ENCODE data around the gene ACER3.
"Not testable (repeated sequence)": the region's sequence is repeated elsewhere in the genome, so short reads cannot be mapped to it uniquely, and the experiment has no call there.

ACER3 gene

GRCh38 chr11:77058900-77059299 lies 198.2 kb downstream of the ACER3 start:
- H3K4me3 ChIP-seq (replicated peaks; ENCODE audit: insufficient read depth, low read length): no peak overlapping the region
- no peak overlapping the region for H3K27ac ChIP-seq (replicated peaks)
- no peaks in the 10 kb centered on the region for H3K27me3 ChIP-seq (ENCODE audit: insufficient read depth, poor library complexity, severe bottlenecking)
- DNase-seq (ENCODE audit: low read depth in 1 of 2, low spot score in 1 of 2): no peak
- TF ChIP-seq POLR2AphosphoS5 (IDR thresholded peaks at IDR 0.05; ENCODE audit: low read depth) (no peak), GABPA (IDR thresholded peaks at IDR 0.05; ENCODE audit: low read depth) (no peak), SPI1 (IDR thresholded peaks at IDR 0.05; ENCODE audit: borderline replicate concordance, low read depth) (no peak), REST (IDR thresholded peaks at IDR 0.05; ENCODE audit: insufficient replicate concordance, low read depth) (no peak), CTCF (IDR thresholded peaks at IDR 0.05; ENCODE audit: insufficient read depth, low read length) (no peak)

- TF ChIP-seq POLR2AphosphoS5 (IDR thresholded peaks at IDR 0.05; ENCODE audit: low read depth) (no peak), GABPA (IDR thresholded peaks at IDR 0.05; ENCODE audit: low read depth) (no peak), CTCF (IDR thresholded peaks at IDR 0.05; ENCODE audit: insufficient read depth, low read length) (no peak), REST (IDR thresholded peaks at IDR 0.05; ENCODE audit: insufficient replicate concordance, low read depth) (no peak), SPI1 (IDR thresholded peaks at IDR 0.05; ENCODE audit: borderline replicate concordance, low read depth) (no peak)
- Histone ChIP-seq H3K4me3 (replicated peaks; ENCODE audit: insufficient read depth, low read length) (no peak overlapping the region), H3K27ac (replicated peaks) (no peak overlapping the region), H3K27me3 (ENCODE audit: insufficient read depth, poor library complexity, severe bottlenecking) (no peaks in the 10 kb centered on the region)
- no peak for DNase-seq (ENCODE audit: low read depth in 1 of 2, low spot score in 1 of 2)
Measured at GRCh38 chr11:77059806-77060205, 199.1 kb downstream of the ACER3 start.

- TF ChIP-seq SPI1 (IDR thresholded peaks at IDR 0.05; ENCODE audit: borderline replicate concordance, low read depth): no peak
- no peak overlapping the region for H3K4me3 ChIP-seq (replicated peaks; ENCODE audit: insufficient read depth, low read length)
- H3K27ac ChIP-seq (replicated peaks): no peak overlapping the region
- peaks cover under 1% of the 10 kb centered on the region for H3K27me3 ChIP-seq (ENCODE audit: insufficient read depth, poor library complexity, severe bottlenecking)
- no peak for DNase-seq (ENCODE audit: low read depth in 1 of 2, low spot score in 1 of 2)
Measured at GRCh38 chr11:77060234-77060633, 199.5 kb downstream of the ACER3 start.

- not testable (repeated sequence) for H3K27me3 ChIP-seq (ENCODE audit: insufficient read depth, poor library complexity, severe bottlenecking); DNase-seq (ENCODE audit: low read depth in 1 of 2, low spot score in 1 of 2); H3K4me3 ChIP-seq (replicated peaks; ENCODE audit: insufficient read depth, low read length); H3K27ac ChIP-seq (replicated peaks)
Measured at GRCh38 chr11:77061258-77061657, 200.5 kb downstream of the ACER3 start.

GRCh38 chr11:77062924-77063323 lies 202.2 kb downstream of the ACER3 start:
- DNase-seq (ENCODE audit: low read depth in 1 of 2, low spot score in 1 of 2): no peak
- Histone ChIP-seq H3K27me3 (ENCODE audit: insufficient read depth, poor library complexity, severe bottlenecking) (peaks cover 13% of the 10 kb centered on the region), H3K4me3 (replicated peaks; ENCODE audit: insufficient read depth, low read length) (no peak overlapping the region), H3K27ac (replicated peaks) (no peak overlapping the region)
- TF ChIP-seq POLR2AphosphoS5 (IDR thresholded peaks at IDR 0.05; ENCODE audit: low read depth) (no peak), REST (IDR thresholded peaks at IDR 0.05; ENCODE audit: insufficient replicate concordance, low read depth) (no peak), GABPA (IDR thresholded peaks at IDR 0.05; ENCODE audit: low read depth) (no peak), CTCF (IDR thresholded peaks at IDR 0.05; ENCODE audit: insufficient read depth, low read length) (no peak), SPI1 (IDR thresholded peaks at IDR 0.05; ENCODE audit: borderline replicate concordance, low read depth) (no peak)

Measured in HL-60 (cell line).